OCI-LY1 (cell line): ENCODE data around the gene PRR16.

Experiments
- H2AFZ ChIP-seq: fragments of 200-600 bp; sonication (generic), shearing (Covaris generic); 2 replicates; pipeline ENCODE4 v1.6.0; 2014; ENCODE audit warnings: antibody characterized with exemption, mild to moderate bottlenecking, low read length
- H3F3A ChIP-seq: fragments of 200-600 bp; sonication (generic), shearing (Covaris generic); 2 replicates; pipeline ENCODE4 v1.6.0; 2014; ENCODE audit warnings: mild to moderate bottlenecking, antibody characterized with exemption, low read length, moderate library complexity; ENCODE audit not compliant: insufficient read depth
- H3K27ac ChIP-seq: fragments of 200-600 bp; sonication (generic); 2 replicates; pipeline ENCODE4 v1.5.1; 2014; ENCODE audit warnings: low read length, mixed run types, mild to moderate bottlenecking, low read depth; ENCODE audit not compliant: poor library complexity, severe bottlenecking
- H3K27me3 ChIP-seq: fragments of 200-600 bp; sonication (generic); 2 replicates; pipeline ENCODE4 v1.6.0; 2014; ENCODE audit warnings: antibody characterized with exemption, mild to moderate bottlenecking, low read length, moderate library complexity; ENCODE audit not compliant: insufficient read depth
- H3K36me3 ChIP-seq: fragments of 200-600 bp; sonication (generic); 2 replicates; pipeline ENCODE4 v1.6.1; 2014; ENCODE audit warnings: mild to moderate bottlenecking, antibody characterized with exemption, low read length, moderate library complexity, mixed read lengths; ENCODE audit not compliant: insufficient read depth
- H3K4me1 ChIP-seq: fragments of 200-600 bp; sonication (generic); 2 replicates; pipeline ENCODE4 v1.5.1; 2014; ENCODE audit warnings: mild to moderate bottlenecking, low read length, moderate library complexity; ENCODE audit not compliant: insufficient read depth, severe bottlenecking
- H3K4me2 ChIP-seq: fragments of 200-600 bp; sonication (generic), shearing (Covaris generic); 2 replicates; pipeline ENCODE4 v1.6.1; 2014; ENCODE audit warnings: low read length
- H3K4me3 ChIP-seq: fragments of 200-600 bp; sonication (generic); 2 replicates; pipeline ENCODE4 v1.5.1; 2014; ENCODE audit warnings: low read length, low read depth, mild to moderate bottlenecking, mixed read lengths; ENCODE audit not compliant: poor library complexity, severe bottlenecking
- H3K79me2 ChIP-seq: fragments of 200-600 bp; shearing (Covaris generic); 2 replicates; pipeline ENCODE4 v1.6.1; 2016; ENCODE audit warnings: mixed run types, low read length, mixed read lengths; ENCODE audit not compliant: insufficient read depth
- H3K9ac ChIP-seq: fragments of 200-600 bp; sonication (generic), shearing (Covaris generic); 2 replicates; pipeline ENCODE4 v1.6.1; 2014; ENCODE audit warnings: mild to moderate bottlenecking, low read length, mixed read lengths
- H3K9me2 ChIP-seq: fragments of 200-600 bp; sonication (generic), shearing (Covaris generic); 2 replicates; pipeline ENCODE4 v1.6.1; 2014; ENCODE audit warnings: low read depth, mild to moderate bottlenecking, low read length, mixed read lengths
- H3K9me3 ChIP-seq: fragments of 200-600 bp; shearing (Covaris generic); 2 replicates; pipeline ENCODE4 v1.6.1; 2014; ENCODE audit warnings: low read length, mixed read lengths
- H4K20me1 ChIP-seq: fragments of 200-600 bp; sonication (generic), shearing (Covaris generic); 2 replicates; pipeline ENCODE4 v1.6.0; 2016; ENCODE audit warnings: mild to moderate bottlenecking, low read length; ENCODE audit not compliant: insufficient read depth
- CTCF ChIP-seq: fragments of 200-600 bp; sonication (generic), shearing (Covaris generic); IDR thresholded peaks from 2 replicates; pipeline ENCODE4 v1.5.1; 2017; ENCODE audit warnings: mild to moderate bottlenecking, antibody characterized with exemption, low read length, moderate library complexity, mixed read lengths
- EZH2 ChIP-seq: fragments of 200-600 bp; sonication (generic), shearing (Covaris generic); IDR thresholded peaks from 2 replicates; pipeline ENCODE4 v1.8.0; 2017; ENCODE audit warnings: borderline replicate concordance, mixed run types, mild to moderate bottlenecking, antibody characterized with exemption, low read length, moderate library complexity, mixed read lengths

The PRR16 gene

GRCh38 chr5:120631611-120632010 is 167.5 kb downstream of the PRR16 start:
- Histone ChIP-seq H3K36me3 (no peaks in the 10 kb centered on the region), H3K27me3 (no peaks in the 10 kb centered on the region), H3K9ac (no peak overlapping the region), H3K4me1 (no peaks in the 10 kb centered on the region), H4K20me1 (no peaks in the 10 kb centered on the region), H3F3A (no peaks in the 10 kb centered on the region), H3K9me2 (no peaks in the 10 kb centered on the region), H3K9me3 (no peaks in the 10 kb centered on the region), H3K4me3 (no peak overlapping the region), H2AFZ (no peak overlapping the region), H3K4me2 (no peak overlapping the region), H3K27ac (no peak overlapping the region), H3K79me2 (no peaks in the 10 kb centered on the region)
- no peak for TF ChIP-seq CTCF
- no peak for TF ChIP-seq EZH2

DNA sequence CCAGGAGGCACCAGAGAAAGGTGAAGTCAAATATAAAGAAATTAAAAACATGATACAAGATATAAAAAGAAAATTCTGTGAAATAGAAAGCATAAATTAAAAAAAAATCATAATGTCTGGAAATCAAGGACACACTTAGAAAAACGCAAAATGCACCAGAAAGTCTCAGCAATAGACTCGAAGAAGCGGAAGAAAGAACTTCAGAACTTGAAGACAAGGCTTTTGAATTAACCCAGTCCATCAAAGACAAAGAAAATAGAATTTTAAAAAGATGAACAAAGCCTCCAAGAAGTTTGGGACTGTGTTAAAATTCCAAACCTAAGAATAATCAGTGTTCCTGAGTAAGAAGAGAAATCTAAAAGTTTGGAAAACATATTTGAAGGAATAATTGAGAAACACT is 168.3 kb downstream of the PRR16 start:
- Histone ChIP-seq H2AFZ (no peak overlapping the region), H3K79me2 (no peaks in the 10 kb centered on the region), H3K27me3 (no peaks in the 10 kb centered on the region), H3K9me3 (no peaks in the 10 kb centered on the region), H3K27ac (no peak overlapping the region), H3K4me2 (no peak overlapping the region), H3K4me1 (no peaks in the 10 kb centered on the region), H3K9me2 (no peaks in the 10 kb centered on the region), H3F3A (no peaks in the 10 kb centered on the region), H3K9ac (no peak overlapping the region), H4K20me1 (no peaks in the 10 kb centered on the region), H3K36me3 (no peaks in the 10 kb centered on the region), H3K4me3 (no peak overlapping the region)
- TF ChIP-seq EZH2, result no peak
- TF ChIP-seq CTCF, result no peak

GRCh38 chr5:120638449-120638848 is 174.3 kb downstream of the PRR16 start:
- H3K27me3 ChIP-seq, result no peaks in the 10 kb centered on the region
- no peaks in the 10 kb centered on the region for H3F3A ChIP-seq
- H3K4me1 ChIP-seq, result no peaks in the 10 kb centered on the region
- H3K4me3 ChIP-seq, result no peak overlapping the region
- H4K20me1 ChIP-seq, result no peaks in the 10 kb centered on the region
- no peaks in the 10 kb centered on the region for H3K36me3 ChIP-seq
- no peaks in the 10 kb centered on the region for H3K9me2 ChIP-seq
- no peak overlapping the region for H3K9ac ChIP-seq
- no peak overlapping the region for H2AFZ ChIP-seq
- TF ChIP-seq CTCF, result no peak
- no peak for TF ChIP-seq EZH2
- no peaks in the 10 kb centered on the region for H3K79me2 ChIP-seq
- no peaks in the 10 kb centered on the region for H3K9me3 ChIP-seq
- H3K4me2 ChIP-seq, result no peak overlapping the region
- H3K27ac ChIP-seq, result no peak overlapping the region
